Activated naive CD8-positive, alpha-beta T cell treated with anti-CD3 and anti-CD28 coated beads, Interleukin-2, amount 50 U/mL, for 16 hours (primary cell): ENCODE measurements around the gene BRSK2.
"Not testable (repeated sequence)": the region's sequence is repeated elsewhere in the genome, so short reads cannot be mapped to it uniquely, and the experiment has no call there.

Experiments
- DNase-seq: peaks from one replicate; pipeline ENCODE4 v3.0.0-alpha.2; 2020; ENCODE audit warnings: low read depth, low spot score

Gene BRSK2

GRCh38 chr11:1498262-1498661 lies 108.5 kb downstream of the BRSK2 start:
- DNase-seq, result no peak

GRCh38 chr11:1499261-1499890 lies 109.6 kb downstream of the BRSK2 start:
- DNase-seq, result no peak

DNA sequence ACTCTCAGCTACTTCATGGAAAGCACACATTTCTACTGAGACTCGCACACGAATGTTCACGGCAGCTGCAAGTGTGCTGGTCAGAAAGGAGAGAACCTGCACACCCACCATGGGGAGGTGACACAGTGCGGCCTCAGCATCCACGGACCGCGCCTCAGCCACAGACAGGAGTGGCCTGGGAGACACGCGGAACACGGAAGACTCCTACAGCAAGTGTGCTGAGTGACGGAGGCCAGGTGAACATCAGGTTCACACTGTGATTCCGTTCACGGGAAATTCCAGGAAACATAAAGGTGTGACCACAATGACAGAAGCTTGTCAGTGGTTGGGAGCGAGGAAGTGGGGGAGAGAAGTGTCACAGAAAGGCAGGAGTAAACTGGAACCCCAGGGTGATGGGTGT lies 110.2 kb downstream of the BRSK2 start:
- DNase-seq, result no peak

DNA sequence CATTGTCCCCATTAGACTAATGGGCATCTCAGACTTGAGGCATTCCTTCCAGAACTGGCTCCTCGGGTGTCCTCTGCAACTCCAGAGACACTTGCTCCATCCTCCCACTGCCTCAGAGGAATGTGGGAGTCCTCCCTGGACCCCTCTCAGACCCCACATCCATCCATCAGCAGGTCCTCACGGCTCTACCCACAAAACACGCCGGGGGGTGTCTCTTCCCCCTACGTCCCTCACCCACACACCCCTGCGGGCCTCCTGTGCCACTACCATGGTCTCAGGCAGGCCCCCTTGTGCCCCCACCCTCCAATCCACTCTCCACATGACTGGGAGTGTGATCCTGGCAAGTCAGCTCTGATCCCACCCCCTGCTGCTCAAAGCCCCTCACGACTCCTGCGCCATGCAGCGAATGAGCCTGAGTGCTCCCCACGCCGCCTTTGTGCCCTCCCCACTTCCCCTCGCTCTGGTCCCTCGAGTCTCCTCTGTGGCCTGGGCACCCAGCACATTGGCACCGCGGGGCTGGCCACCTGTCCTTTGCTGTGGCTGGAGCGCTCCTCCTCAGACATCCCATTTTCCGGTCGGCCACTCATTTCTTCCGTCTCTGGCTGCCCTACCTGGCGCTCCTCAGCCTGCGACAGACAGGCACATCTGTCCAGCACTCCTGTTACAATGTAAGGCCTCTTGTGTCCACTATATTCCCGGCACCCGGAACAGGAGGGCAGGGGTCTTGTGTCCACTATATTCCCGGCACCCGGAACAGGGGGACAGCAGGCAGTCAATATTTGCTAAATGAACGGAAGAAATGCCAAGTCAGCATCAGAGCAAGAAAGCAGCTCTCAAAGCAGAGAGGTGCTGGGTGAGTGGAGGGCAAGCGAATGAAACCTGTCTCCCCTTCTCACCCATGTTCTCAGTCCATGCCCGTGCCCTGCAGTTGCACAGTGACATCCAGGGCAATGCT lies 111.0 kb downstream of the BRSK2 start:
- no peak for DNase-seq

DNA sequence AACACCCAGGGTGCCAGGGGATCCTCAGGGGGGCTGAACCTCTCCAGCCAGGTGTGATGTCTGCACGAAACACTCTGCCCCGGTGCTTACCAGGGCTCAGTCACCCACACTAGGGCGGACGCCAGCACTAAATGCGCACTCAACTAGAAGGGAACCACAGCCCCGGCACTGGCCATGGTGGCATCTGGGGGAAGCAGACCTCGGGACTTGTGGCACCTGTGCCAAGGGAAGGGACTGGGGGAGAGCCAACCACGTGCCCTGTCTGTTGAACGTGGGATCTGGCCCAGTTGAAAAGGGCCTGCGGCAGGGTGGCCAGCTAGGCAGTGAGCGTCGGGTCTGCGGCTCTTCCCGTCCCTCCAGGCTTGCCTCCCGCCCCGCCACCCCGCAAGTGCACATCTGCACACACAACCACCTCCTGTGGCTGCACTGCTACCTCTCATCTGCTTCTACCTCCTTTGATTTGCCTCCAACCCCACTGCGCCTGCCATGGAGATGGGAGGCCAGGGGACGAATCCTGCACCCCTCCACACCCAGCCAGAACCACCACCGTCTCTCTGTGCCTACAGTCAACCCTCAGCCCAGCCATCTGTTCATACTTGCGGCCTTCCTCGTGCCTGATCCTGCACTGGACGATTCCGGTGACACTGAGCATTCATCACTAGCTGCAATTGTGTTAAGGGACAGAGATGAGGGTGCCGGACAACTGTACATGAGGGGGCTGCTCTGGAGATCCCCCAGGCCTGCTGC lies 111.9 kb downstream of the BRSK2 start:
- no peak for DNase-seq

DNA sequence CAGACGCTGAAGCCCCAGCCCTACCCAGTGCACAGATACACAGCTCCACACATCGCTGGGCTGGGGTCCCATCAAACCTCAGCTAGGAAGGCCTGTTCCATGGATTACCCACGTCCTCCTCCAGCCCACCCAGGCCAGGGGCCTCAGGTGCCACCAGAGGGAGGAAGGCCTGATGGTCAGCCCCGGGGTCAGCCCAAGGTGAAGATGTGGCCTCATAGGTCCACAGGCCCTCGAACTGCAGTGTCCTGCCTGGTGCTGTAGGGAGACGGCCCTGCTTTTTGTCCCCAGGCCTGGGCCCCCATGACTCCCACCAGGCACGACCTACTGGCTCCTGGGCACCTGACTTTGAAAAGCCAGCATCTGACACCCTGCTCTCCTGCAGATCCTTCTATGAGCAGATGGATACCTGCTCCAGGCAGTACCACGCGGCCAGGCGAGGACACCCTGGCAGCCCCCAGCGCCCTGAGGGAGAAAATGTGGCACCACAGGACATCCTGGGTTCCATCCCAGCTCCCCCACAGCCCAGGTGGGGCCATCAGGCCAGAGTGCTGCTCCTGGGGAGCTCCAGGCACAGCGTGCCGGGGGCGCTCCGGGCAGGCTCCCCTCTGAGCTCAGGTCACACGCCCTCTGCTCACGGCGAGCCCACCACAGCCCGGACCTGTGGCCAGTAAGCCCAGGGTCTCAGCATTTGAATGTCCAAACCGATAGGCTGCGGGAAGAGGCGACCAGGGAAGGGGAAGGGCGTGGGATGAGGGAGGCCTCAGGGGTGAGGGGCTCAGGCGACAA lies 112.6 kb downstream of the BRSK2 start:
- DNase-seq, result no peak

DNA sequence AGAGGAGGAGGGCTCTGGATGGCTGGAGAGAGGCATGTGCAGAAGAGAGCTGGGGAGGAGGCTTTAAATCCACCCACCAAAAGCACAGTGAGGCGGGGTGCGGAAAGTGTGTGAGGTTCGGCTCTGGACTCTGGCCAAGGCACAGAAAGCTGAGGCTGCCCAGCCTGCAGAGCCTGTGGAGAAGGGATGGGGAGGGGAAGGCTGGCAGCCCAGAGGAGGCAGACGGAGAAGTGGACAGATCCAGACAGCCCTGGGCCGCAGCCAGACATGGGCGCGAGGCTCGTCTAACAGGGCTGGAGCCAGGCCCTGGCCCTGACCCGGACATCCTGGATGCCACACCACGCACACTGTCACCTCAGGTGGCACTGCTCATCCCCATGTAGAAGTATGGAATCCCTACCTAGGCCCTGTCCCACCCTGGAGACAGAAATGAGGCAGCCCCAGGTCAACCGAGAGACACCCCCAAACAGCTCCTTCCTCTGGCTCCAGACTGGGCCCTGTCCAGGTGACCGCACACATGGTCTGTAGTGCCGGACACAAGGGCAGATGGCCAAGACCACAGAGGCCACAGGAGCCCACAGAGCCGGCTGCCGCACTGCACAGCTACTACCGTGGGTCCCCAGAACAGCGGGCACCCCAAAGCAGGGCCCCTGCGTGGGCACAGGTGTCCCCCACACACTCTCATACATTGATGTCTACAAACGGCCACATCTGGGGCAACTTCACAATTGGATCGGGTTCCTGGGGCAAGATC lies 113.4 kb downstream of the BRSK2 start:
- no peak for DNase-seq

DNA sequence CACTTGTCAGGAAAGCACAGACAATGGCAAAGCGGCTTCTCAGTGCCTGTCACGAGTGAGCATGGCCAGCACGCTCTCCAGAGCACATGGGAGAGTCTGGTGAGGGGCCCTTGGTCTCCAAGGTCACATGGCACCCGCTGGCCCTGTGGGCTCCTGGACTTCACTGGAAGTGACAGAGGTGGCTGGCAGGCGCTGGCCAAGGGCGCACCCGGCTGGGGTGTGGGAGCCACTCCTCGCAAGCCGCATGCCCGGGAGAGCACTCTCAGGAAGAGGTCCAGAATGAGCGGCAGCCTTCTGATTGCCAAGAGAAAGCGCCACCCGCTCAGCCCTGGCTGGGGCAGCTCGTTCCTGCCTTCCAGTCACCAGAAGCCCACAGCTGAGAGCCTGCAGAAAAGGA lies 114.0 kb downstream of the BRSK2 start:
- no peak for DNase-seq

- DNase-seq, result no peak
Observed at GRCh38 chr11:1504138-1504537, 114.4 kb downstream of the BRSK2 start.

GRCh38 chr11:1504581-1505290 lies 115.0 kb downstream of the BRSK2 start:
- DNase-seq, result no peak

DNA sequence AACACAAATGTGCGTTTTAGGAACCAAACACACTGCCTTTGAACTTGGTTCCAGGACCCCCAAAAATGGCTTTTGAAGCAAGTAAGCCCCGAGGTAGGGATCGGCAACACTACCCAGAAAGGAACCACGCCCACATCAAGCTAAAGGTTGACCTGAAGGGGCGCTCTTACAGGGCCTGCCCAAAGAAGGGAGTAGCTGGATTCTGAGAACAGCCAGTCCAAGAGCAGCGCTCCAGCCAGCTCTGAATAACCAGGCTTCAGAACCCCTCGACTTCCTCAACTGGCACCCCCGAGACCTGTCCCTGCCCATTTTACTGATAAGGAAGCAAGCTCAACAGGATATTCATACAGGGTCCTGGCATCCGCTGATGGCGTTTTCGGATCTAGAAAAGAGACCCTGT lies 115.7 kb downstream of the BRSK2 start:
- no peak for DNase-seq

GRCh38 chr11:1506981-1507380 lies 117.2 kb downstream of the BRSK2 start:
- no peak for DNase-seq

DNA sequence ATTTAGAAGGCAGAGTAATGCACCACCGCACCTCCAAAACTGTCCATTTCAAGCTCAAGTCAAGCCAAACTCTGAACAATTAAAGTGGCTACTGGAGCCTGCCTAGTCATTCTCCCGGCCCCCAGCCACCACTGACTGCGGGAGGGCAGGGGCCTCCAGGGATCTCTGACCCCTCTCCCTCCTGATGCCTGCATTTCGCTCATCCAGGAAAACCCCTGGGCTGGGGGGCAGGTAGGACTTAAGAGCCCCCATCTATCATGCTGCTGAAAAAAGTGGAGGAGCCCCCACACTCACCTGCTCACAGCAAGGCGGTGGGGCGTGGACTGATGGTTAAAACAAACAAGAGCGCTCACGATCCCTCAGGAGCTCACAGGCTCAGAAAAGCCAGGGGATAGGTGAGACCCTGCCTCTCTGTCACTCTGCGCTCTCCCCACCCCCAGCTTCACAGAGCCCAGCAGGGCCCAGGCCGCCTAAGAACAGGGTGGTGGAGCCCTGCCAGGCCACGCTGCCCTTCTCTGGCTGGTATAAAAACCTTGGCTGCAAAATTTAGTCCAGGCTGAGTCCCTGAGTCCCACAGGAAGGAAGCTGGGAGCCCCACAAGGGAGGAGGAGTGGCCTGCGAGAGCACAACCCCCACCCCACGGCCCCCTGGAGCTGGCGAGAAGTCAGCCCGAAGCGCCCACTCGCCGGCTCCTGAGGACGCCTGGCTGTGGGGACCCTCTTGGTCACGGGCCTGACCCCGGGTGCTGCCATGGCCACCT lies 117.8 kb downstream of the BRSK2 start:
- no peak for DNase-seq

- DNase-seq, result no peak
Observed at GRCh38 chr11:1508491-1508891, 118.8 kb downstream of the BRSK2 start.

GRCh38 chr11:1508986-1509385 lies 119.3 kb downstream of the BRSK2 start:
- no peak for DNase-seq

DNA sequence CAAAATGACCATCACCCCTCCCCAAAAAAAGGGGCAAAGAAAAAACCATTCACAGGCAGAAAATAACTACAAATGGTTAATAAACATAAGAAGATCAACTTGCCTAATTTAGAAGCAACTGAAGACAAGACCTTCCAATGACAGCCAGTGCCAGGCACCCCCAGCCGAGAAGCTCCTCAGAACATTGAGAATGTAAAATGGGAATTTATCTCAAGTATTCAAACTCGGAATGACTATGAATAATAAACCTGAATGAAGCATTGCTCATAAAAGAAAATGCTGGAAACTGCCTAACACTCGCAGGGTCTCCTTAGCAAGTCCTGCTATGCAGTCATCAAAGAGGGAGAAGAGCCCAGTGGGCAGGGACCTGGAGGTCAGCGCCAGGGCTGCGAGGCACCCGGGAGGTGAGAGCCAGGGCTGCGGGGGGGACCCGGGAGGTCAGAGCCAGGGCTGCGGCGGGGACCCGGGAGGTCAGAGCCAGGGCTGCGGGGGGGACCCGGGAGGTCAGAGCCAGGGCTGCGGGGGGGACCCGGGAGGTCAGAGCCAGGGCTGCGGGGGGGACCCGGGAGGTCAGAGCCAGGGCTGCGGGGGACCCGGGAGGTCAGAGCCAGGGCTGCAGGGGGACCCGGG lies 120.0 kb downstream of the BRSK2 start:
- no peak for DNase-seq

DNA sequence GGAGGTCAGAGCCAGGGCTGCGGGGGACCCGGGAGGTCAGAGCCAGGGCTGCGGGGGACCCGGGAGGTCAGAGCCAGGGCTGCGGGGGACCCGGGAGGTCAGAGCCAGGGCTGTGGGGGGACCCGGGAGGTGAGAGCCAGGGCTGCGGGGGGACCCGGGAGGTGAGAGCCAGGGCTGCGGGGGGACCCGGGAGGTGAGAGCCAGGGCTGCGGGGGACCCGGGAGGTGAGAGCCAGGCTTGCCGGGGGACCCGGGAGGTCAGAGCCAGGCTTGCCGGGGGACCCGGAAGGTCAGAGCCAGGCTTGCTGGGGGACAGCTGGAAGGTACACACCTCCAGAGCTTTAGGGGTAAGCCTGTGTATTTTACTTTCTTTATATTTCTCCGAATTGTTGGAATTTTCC lies 120.6 kb downstream of the BRSK2 start:
- DNase-seq, result not testable (repeated sequence)

DNA sequence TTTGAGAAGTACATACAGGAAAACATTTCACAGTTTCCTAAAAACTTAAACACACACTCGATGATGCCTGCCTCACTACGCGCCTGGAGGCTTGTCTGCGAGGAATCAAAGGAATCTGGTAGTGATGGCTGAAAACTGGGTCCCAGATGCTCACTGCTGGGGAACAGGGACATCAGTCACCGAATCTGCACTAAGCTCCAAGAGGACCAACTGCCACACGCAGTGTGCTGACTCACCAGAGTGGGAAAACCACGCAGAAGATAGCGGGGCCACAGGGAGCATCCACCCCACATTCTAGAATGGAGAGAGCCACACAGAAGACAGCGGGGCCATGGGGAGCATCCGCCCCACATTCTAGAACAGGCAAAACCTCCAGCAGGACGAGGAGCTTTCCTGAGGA lies 121.2 kb downstream of the BRSK2 start:
- no peak for DNase-seq

- no peak for DNase-seq
Observed at GRCh38 chr11:1511937-1512496, 122.3 kb downstream of the BRSK2 start.
